GM11168 (cell line): ENCODE results near the gene RAVER2.
"Not testable (repeated sequence)": the region's sequence is repeated elsewhere in the genome, so short reads cannot be mapped to it uniquely, and the experiment has no call there.

Experiments used
- in situ Hi-C: fragments of 300-500 bp; cut with MboI; formaldehyde crosslinking; loops from one replicate; pipeline ENCODE4 v1.12.0; 2022; ENCODE audit warnings: low sequenced_read_pairs; ENCODE audit not compliant: unreplicated experiment

The RAVER2 gene

GRCh38 chr1:64745986-64746940 is 1.4 kb downstream of the RAVER2 start:
- in situ Hi-C loops, result no loop called here

- in situ Hi-C loops, result no loop called here
Measured at GRCh38 chr1:64748222-64748621, 3.3 kb downstream of the RAVER2 start.

- in situ Hi-C loops, result no loop called here
Measured at GRCh38 chr1:64748706-64749105, 3.8 kb downstream of the RAVER2 start.

GRCh38 chr1:64750092-64750491 is 5.2 kb downstream of the RAVER2 start:
- in situ Hi-C loops, result no loop called here

- in situ Hi-C loops, result no loop called here
Measured at GRCh38 chr1:64750875-64751274, 6.0 kb downstream of the RAVER2 start.

GRCh38 chr1:64754173-64754572 is 9.3 kb downstream of the RAVER2 start:
- in situ Hi-C loops, result no loop called here

- in situ Hi-C loops, result no loop called here
Measured at GRCh38 chr1:64755361-64755760, 10.5 kb downstream of the RAVER2 start.

GRCh38 chr1:64756770-64757169 is 11.9 kb downstream of the RAVER2 start:
- in situ Hi-C loops, result no loop called here

- in situ Hi-C loops, result no loop called here
Measured at GRCh38 chr1:64757213-64757612, 12.3 kb downstream of the RAVER2 start.

GRCh38 chr1:64758233-64758632 is 13.4 kb downstream of the RAVER2 start:
- in situ Hi-C loops, result no loop called here

GRCh38 chr1:64759968-64760367 is 15.1 kb downstream of the RAVER2 start:
- in situ Hi-C loops, result no loop called here

- in situ Hi-C loops, result no loop called here
Measured at GRCh38 chr1:64765012-64765411, 20.1 kb downstream of the RAVER2 start.

- in situ Hi-C loops, result no loop called here
Measured at GRCh38 chr1:64765826-64766225, 21.0 kb downstream of the RAVER2 start.

- in situ Hi-C loops, result no loop called here
Measured at GRCh38 chr1:64766429-64766828, 21.6 kb downstream of the RAVER2 start.

- in situ Hi-C loops, result no loop called here
Measured at GRCh38 chr1:64769482-64769881, 24.6 kb downstream of the RAVER2 start.

- in situ Hi-C loops, result no loop called here
Measured at GRCh38 chr1:64769971-64770370, 25.1 kb downstream of the RAVER2 start.

- in situ Hi-C loops, result not testable (repeated sequence)
Measured at GRCh38 chr1:64773306-64773705, 28.4 kb downstream of the RAVER2 start.

GRCh38 chr1:64775113-64775512 is 30.2 kb downstream of the RAVER2 start:
- in situ Hi-C loops, result no loop called here

- in situ Hi-C loops, result not testable (repeated sequence)
Measured at GRCh38 chr1:64782044-64782443, 37.2 kb downstream of the RAVER2 start.

- in situ Hi-C loops, result not testable (repeated sequence)
Measured at GRCh38 chr1:64782848-64783247, 38.0 kb downstream of the RAVER2 start.

- in situ Hi-C loops, result no loop called here
Measured at GRCh38 chr1:64790832-64791487, 46.1 kb downstream of the RAVER2 start.
